K562 (cell line): Measurements from ENCODE around the gene CASP2.

ENCODE experiments used
- ATF7 ChIP-seq: fragments of 450-650 bp; IDR thresholded peaks from 2 replicates; pipeline ENCODE4 v1.7.1; 2014; ENCODE audit warnings: mild to moderate bottlenecking, moderate library complexity
- BACH1 ChIP-seq: fragments of 200-800 bp; sonication (Bioruptor generic); IDR thresholded peaks from 2 replicates; pipeline ENCODE4 v1.6.1; 2016; ENCODE audit warnings: missing genetic modification characterization, missing compliant biosample characterization
- CBX1 ChIP-seq: sonication (generic); IDR thresholded peaks from 2 replicates; pipeline ENCODE4 v1.6.1; 2016; ENCODE audit warnings: antibody characterized with exemption, low read depth, mild to moderate bottlenecking
- CTCF ChIP-seq, 3 experiments: IDR thresholded peaks in 2 of 3; conservative IDR thresholded peaks in 1 of 3; 2 replicates each; pipeline ENCODE4 v1.5.1; 2011 to 2012; ENCODE audit warnings: low read length in 3 of 3, mild to moderate bottlenecking in 3 of 3, control low read depth in 2 of 3, improper control_type of control experiment in 1 of 3, inconsistent platforms in 1 of 3, low read depth in 1 of 3, mixed read lengths in 1 of 3, moderate library complexity in 1 of 3; ENCODE audit not compliant: insufficient read depth in 2 of 3
- E2F3 ChIP-seq: fragments of 250-450 bp; sonication (Bioruptor Pico); IDR thresholded peaks from 2 replicates; pipeline ENCODE4 v1.4.0; 2020; ENCODE audit warnings: mild to moderate bottlenecking
- HDGF ChIP-seq: fragments of 450-650 bp; IDR thresholded peaks from 2 replicates; pipeline ENCODE4 v1.6.1; 2016
- HOMEZ ChIP-seq: fragments of 250-450 bp; sonication (Bioruptor Pico); IDR thresholded peaks from 2 replicates; pipeline ENCODE4 v1.4.0; 2020; ENCODE audit warnings: mild to moderate bottlenecking, moderate library complexity
- POLR2A ChIP-seq: fragments of 450-650 bp; conservative IDR thresholded peaks from 2 replicates; pipeline ENCODE4 v1.6.1; 2016
- USF2 ChIP-seq: sonication (generic); formaldehyde crosslinking; IDR thresholded peaks from 2 replicates; pipeline ENCODE4 v1.5.0; 2020; ENCODE audit warnings: missing genetic modification reagents
- ZHX1 ChIP-seq: fragments of 150-350 bp; conservative IDR thresholded peaks from 2 replicates; pipeline ENCODE4 v1.6.1; 2014; ENCODE audit warnings: low read length

GRCh38 chr7:143351574-143351973 is 63.4 kb downstream of the CASP2 start:
- TF ChIP-seq ATF7 (no peak), ZHX1 (no peak), CBX1 (no peak), HOMEZ (CRISPR knock-in tag) (no peak), E2F3 (CRISPR knock-in tag) (no peak), CTCF (IDR thresholded peaks at IDR 0.05 in 2 of 3, conservative IDR thresholded peaks at IDR 0.05 in 1 of 3; ENCODE audit: insufficient read depth in 2 of 3, low read depth in 1 of 3, low read length in 3 of 3) (no peak), HDGF (no peak), USF2 (no peak), POLR2A (no peak), BACH1 (no peak)
